Measurements from ENCODE around the gene PACSIN3. TPM values are rescaled to one million over a fixed set of nuclear protein-coding genes. Genes with fewer than 3 reads are reported as not detected.
A peak's percentile ranks its signal among the peaks of the same experiment; 100 is the strongest.

PACSIN3 gene
- polyA plus RNA-seq, 1 donor, result 27.6 TPM

GRCh38 chr11:47176328-47177228, 9.7 kb downstream of the PACSIN3 start, which contains the start of gene ARFGAP2:
TSS of gene ARFGAP2 (minus strand) at chr11:47176879. CDS start at chr11:47176853, 26 bp downstream.
- peak; percentile 96 for DNase-seq

GRCh38 chr11:47175746-47176327, 10.4 kb downstream of the PACSIN3 start:
- no peak for DNase-seq

- no peak for DNase-seq
Measured at GRCh38 chr11:47172740-47173336, 13.4 kb downstream of the PACSIN3 start.

- no peak for DNase-seq
Measured at GRCh38 chr11:47171856-47172255, 14.4 kb downstream of the PACSIN3 start.

- DNase-seq, result no peak
Measured at GRCh38 chr11:47171061-47171838, 15.0 kb downstream of the PACSIN3 start.

GRCh38 chr11:47166368-47166767, 19.9 kb downstream of the PACSIN3 start:
- DNase-seq, result no peak

- no peak for DNase-seq
Measured at GRCh38 chr11:47165253-47165840, 20.9 kb downstream of the PACSIN3 start.

GRCh38 chr11:47164321-47164720, 21.9 kb downstream of the PACSIN3 start:
- no peak for DNase-seq

GRCh38 chr11:47163898-47164297, 22.3 kb downstream of the PACSIN3 start:
- DNase-seq, result no peak

- no peak for DNase-seq
Measured at GRCh38 chr11:47163193-47163592, 23.0 kb downstream of the PACSIN3 start.

- no peak for DNase-seq
Measured at GRCh38 chr11:47162426-47162825, 23.8 kb downstream of the PACSIN3 start.

GRCh38 chr11:47161890-47162289, 24.3 kb downstream of the PACSIN3 start:
- no peak for DNase-seq

- peak; percentile 41 for DNase-seq
Measured at GRCh38 chr11:47161134-47161854, 24.9 kb downstream of the PACSIN3 start.

- no peak for DNase-seq
Measured at GRCh38 chr11:47160753-47161133, 25.5 kb downstream of the PACSIN3 start.

- no peak for DNase-seq
Measured at GRCh38 chr11:47158242-47158641, 28.0 kb downstream of the PACSIN3 start.

GRCh38 chr11:47157805-47158204, 28.4 kb downstream of the PACSIN3 start:
- DNase-seq, result no peak

GRCh38 chr11:47156951-47157350, 29.3 kb downstream of the PACSIN3 start:
- no peak for DNase-seq

- DNase-seq, result no peak
Measured at GRCh38 chr11:47156333-47156732, 29.9 kb downstream of the PACSIN3 start.

- DNase-seq, result no peak
Measured at GRCh38 chr11:47155879-47156278, 30.4 kb downstream of the PACSIN3 start.

- DNase-seq, result no peak
Measured at GRCh38 chr11:47154616-47155570, 31.3 kb downstream of the PACSIN3 start.

Data from left kidney (tissue), 2 donors.